GM19438 (cell line): Measurements from ENCODE around the gene GSDME.

Experiments
- ATAC-seq: cut with Tn5 transposase; IDR thresholded peaks from one replicate; pipeline ENCODE4 v1.9.1; 2021; ENCODE audit warnings: low read depth; ENCODE audit not compliant: unreplicated experiment

Gene GSDME

DNA sequence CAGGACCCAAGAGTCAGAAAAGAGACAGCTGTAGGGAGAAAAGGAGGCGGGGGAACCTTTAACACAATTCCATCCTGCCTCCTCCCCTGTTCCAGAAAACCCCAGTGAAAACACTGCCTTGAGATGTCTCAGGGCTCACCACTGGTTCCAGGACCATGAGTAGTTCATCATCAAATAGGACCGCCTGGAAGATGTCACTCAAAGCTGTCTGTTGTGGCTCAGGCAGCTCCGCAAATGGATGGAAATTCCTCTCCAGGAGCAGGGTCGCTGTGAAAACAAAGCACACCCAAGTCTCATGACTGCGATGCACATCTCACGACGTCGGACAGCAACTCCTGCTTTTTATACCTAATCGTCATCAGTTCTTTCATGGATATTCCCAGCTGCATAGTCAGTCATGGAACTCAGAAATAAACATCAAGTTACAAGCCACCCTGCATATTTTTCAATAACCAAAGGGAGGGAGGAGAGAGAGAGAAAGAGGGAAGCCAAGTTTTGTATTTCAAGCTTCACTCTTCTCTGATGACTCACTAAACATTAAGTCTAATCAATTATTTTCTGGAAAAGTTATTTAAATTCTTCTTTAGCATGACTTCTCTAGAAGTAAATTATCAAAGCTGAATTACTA, 49.2 kb downstream of the GSDME start:
- ATAC-seq = no peak

DNA sequence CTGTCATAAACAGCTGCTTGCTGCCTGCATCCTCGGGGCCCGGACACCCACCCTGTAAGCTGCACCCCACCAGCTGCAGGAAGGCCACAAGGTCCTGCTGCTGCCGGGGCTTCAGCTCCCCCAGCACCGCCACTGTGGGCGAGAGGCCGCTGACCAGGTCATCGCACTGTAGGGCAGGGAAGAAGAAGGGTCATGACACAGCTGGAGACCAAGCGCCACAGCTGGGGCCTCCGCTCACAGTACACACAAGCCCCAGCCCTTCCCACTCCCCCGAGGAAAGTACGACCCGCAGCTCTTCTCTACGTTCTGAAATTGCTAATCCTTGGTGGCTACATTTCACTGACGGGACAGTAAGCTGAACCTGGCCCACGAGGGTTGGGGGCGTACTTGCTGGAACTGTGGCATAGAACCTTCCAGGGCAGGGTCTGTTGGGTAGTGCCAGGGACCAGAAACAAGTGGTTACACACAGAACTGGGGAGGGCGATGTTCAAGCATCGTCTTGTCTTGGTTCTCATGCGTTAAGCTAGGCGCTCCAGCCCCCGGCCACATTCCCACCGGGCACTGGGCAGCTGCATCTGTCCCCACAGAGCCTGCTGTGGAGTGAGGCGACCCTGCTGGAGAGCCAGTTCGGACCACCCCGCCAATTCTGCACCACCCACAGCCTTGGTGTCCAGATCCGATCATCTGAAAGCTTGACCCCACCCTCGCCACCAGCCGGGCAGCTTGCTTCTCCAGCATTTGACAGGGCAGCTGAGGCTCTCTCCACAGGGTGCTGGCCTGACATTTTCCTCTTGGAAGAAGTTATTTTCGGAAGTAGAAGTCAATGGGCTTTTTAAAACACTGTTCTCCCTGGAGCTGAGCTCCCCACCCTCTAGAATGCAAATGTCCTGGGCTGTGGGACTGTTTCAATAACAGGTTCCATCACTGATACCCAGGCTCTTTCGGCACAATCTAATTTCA, 50.8 kb downstream of the GSDME start:
- no peak for ATAC-seq

DNA sequence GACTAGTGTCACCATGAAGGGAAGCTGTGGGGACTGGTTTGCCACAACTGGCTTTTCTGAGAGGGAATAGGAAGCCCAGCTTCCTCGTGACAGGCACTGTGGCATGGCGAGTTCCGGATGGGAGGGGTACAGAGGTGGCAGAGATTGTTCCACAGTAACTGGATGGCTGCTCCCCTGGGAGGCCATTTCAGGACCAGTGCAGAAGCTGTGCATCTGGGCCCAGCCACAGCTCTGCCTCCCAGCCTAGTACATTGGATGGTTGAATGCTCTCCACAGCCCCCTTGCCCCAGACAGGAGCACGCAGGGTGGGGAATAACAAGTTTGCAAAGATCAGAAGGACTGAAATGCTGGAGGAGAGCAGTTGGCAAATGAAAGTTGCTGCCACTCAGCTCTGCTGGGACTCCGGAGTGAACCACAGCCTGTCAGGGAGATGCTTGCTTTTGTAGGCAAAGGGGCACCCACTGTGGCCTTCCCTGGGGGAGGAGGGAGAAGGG, 51.8 kb downstream of the GSDME start:
- no peak for ATAC-seq

DNA sequence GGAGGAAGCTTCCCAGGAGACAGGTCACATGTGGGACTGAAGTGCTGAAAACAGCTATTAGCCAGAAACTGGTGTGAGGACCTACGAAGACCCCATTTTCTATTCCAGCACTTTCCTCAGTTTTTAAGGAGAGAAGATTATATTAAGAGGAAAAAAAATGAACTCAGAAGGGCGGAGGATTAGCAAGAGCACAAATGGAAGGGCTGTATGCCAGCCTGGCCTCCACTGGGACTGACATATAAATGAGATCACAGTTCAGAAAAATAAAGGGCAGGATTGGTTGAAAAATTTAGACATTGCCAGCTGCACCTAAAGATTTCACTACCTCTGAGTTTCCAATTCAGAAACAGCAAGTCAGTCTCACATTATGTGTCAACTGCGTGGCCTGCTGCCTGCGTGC, 53.0 kb downstream of the GSDME start:
- ATAC-seq = no peak

DNA sequence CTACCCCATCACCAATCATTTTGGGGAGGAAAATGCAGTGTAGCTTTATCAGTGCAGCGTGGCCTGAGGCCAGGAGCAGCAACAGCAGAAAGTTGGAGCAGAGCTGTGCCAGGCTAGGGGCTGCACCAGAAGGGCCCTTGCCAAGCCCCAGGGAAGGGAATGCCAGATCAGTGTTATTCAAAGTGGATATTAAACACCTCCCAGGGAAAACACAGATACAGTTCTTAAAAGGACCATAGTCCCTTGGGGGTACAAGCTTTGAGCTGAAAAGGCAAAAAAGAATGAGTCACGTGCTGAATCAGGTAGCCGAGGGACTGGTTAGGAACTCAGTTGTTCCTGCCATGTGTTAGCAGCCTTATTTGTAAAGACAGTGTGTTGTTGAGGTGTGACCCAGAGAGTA, 54.0 kb downstream of the GSDME start:
- no peak for ATAC-seq

DNA sequence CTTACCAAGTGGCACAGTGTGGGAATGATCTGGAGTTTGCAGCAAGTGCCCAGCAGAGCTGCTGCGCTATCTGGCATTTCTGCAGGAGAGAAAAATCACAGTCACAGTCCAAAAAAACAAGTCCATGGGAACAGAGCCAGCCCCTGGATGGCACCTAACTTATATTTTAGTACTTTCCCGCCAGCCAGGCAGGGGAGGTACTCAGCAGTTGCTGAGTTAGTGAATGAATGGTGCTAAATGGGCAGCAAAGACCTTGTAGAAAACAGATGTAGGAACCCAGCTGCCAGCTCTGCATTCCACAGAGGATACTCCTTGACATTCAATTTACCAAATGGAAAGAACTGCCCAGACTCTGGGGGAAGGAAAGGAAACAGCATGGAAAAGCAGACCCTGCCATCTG, 54.5 kb downstream of the GSDME start:
- ATAC-seq = no peak

DNA sequence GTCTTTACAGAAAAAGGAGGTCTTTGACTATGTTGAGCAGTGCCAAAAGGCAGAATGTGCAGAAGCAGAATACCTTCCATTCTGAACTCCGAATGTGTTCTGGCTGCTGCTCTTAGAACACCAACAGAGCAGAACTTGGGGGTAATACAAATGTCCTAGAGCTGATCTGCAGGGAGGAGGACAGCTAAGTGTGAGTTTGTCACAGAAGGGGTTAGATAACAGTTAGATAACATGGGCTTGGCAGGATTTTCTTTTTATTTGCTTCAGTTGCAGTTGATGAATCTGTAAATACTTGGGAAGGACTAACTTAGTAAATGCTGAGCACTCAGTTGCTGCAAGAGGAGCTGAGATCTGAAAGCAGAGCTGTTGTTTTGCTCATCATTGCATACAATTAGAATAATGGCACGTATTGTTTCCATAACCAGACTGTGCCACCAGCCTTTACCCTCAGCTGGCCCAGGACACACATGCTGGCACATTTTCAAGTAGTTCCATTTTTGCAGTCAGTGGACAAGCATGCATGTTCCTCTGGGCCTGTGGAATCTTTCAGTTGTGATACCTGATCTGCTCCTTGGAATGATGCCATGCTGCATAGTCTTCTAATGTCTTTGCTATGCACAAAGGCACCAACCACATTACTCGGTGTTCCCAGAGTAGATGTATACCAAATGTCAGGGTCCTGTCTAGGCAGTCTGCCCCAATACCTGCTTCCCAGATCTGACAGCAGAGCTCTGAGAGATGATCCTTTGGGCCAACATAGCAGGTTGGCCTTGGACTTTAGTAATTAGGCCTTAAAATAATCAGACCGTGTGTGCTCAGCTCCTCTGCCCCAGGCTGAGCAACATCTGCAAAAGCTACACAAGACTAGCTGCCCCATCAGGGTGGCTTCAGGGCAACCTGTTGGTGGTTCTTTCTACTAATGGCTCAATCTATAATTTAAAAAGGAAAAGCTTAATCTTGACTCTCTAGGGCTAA, 55.7 kb downstream of the GSDME start:
- no peak for ATAC-seq

DNA sequence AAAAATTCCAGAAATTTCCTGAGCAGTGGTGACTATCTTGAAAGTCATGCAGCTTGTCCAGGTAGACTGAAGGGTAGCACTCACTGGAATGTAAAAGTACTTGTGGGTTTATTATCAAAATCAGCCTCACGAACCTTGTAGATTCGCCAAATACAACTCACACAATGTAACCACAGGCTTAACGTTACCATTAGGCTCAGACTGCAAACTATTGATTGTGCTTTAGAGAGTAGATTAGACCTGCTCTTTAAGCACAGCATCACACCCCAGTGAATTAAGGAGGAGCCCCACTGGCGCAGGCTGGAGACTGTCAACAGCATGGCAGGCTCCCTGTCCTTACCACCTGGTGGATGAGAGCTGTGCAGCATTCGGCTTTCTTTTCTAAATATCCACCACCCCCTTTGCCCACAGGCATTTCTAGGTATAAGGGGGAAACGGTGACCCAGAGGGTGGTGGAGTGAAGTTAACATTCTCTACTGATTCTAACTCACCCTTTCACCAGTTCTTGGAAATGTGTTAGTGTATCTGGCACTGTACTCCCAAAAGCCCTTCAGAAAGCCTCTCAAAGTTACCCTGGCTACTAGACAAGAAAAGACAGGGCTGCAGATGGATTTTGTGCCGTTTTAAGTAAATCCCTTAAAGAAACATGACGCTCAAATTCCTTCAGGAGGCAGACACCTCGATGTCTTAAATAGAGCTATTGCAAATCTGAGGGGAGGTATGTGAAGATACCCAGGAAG, 56.6 kb downstream of the GSDME start:
- ATAC-seq = no peak

DNA sequence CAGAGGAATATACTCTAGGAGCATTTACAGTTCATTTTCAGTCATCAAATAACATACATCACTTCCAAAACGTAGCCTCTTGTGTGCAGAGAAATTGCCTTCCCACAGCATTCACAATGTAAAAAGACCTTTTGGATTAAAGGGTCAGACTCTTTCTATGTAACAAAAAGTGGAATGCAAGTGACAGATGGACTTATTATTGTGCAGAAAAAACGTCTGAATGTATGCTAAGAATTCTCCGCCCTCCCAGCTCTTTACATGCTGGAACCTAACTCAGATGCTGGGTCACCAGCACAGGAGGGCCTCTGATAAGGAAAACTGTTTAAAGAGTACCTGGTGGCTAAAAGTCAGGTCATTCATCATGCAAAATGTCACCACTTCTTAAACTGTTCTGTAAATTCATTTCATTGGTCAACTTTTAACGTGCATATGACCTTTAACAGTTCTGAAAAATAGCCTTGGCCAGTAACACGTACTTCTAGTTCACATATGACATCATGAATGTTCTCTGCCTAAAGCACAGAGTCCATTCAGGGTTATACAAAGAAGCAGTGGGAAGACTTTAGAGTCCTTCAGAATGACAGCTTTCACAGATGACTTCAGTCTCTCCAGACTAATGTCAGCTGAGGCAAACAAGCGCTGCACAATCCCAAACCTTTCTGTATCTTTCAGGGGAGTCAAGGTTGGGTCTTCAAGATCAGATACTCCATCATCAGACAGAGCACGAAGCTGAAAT, 58.6 kb downstream of the GSDME start:
- no peak for ATAC-seq

DNA sequence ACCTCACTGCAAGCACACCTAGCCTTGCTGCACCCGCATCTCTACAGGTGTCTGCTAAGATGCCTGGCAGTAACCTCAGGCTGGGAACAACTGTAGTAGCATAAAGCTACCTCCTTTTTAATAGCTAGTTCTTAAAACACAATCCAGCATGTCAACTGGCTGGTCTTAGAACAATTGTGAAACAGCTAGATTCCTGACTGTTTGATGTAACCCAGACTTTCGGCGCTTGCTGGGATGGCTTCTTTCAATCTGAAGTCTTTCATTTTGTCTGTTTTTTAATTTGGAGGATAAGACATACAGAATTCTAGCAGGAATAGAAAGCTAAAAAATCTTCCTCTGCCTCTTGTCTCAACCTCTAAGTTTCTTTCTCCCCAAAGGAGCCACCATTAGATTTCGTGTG, 59.8 kb downstream of the GSDME start:
- no peak for ATAC-seq

DNA sequence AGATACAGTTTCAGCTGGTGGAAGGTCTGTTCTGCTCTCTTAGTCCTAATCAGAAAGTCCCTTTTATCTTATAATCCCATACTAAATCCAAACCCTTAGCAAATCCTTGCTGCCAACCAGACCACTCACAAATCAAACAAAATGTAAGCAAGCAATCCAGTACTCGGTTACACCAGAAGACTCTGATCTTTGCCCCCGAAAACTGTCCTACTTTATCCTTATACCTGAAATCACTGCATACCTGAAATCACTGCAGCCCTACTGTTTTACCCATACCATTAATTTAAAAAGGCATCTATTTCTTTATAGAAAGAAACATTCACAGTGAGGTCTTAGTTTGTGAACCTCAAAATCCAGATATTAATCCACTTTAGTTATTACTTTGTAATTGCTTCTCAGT, 64.7 kb downstream of the GSDME start:
- no peak for ATAC-seq

DNA sequence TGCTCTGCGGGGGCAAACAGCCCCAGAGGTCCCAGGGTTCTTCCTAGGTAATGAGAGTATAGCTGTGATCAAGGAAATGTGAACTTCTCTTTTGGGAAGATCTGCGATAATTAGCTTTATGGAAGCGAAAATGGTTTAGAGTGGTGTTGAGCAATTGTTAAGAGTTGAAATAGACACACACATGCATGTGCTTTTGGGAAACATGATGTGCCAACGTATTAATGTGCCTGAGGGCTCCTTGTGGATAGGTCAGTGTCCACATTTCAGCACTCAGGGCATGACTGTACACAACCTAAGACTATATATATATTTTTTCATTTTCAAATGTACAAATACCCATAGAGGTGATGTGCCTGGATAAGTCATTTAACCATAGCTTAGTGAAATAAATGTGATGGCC, 67.0 kb downstream of the GSDME start:
- no peak for ATAC-seq

DNA sequence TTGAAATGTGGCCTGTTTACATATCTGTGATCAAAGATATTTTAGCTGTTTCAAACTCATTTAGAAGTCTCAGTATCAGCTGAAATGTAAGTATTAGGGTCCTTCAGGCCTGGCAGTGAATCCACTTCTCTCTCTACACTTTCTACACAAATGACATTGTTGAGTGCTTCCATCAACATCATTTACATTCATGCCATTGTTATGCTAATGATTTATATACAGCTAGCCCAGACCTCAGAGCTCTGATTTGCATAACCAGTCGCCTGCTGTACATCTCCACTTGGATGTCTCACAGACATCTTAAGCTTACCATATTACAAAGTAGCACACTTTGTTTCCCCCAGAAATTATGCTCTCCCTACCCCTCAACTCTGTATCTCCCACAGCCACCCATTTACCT, 71.6 kb downstream of the GSDME start:
- ATAC-seq = no peak

DNA sequence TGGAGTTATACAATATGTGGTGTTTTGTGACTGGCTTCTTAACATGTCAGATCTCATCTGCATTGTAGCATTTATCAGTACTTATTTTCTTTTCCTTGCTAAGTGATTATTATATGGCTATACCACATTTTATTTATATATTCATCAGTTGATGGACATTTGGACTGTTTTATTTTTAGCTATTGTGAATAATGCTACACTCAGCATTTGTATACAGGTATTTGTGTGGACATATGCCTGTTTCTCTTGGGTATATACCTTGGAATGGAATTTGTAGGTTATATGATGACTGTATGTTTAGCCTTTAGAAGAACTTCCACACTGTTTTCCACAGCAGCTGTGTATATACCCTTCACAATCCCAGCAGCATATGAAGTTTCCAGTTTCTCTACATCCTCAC, 86.5 kb downstream of the GSDME start:
- ATAC-seq = no peak

DNA sequence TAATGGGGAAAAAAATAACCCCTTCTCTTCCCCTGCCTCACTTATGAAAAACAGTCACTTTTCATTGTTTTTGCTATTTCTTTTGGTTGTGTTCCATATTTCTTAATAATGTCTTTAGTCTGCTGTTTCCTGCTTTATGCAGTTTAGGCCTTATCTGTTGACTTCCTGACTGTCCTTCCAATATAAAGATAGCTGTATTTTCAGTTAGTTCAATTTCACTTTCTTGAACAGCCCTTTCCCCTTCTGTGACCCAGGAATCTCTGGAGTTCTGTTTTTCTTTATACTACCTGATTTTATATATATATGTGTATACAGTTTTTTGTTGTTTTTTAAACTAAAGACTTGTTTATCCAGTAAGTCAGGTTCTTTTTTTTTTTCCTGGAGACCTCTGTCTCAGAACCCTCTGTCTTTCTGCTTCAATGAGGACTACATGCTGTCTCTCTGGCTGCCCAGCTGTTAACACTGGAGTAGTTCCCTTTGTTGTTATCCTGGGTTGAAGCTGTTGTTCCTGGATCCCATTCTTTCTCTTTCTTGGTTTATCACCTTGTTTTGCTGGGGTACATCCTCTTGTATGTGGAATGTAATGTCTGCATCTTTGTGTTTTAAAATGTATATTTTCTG, 87.2 kb downstream of the GSDME start:
- no peak for ATAC-seq

DNA sequence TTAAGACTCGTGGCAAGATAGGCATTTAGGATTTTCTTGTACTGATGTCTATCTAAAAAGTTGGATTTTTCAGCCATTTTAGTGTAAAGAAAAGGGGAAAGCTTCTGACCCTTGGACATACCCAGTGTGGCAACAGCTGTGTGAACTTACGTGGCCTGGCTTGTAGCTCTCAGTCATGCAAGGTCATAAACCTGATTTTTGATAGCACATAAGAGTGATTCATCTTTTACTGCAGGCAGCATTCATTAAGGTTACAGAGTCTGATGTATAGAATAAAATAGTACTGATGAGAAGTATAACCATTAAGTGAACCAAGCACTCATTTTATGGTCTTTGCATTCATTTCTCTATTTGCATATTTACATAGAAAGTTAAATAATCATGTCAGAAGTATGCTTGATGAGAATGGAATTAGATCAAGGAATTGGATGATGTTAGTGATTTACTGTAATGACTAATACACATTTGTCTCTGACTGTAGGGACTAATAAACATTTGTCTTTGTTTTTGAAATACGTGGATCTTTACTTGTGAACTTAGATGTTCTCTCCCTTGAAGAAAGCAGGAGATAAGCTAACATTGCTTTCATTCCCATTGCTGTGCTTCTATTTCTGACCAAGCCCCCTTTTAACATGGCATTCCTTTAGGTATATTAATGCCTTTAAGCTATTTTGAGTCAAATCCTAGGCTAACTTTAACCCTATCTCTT, 88.2 kb downstream of the GSDME start:
- no peak for ATAC-seq

DNA sequence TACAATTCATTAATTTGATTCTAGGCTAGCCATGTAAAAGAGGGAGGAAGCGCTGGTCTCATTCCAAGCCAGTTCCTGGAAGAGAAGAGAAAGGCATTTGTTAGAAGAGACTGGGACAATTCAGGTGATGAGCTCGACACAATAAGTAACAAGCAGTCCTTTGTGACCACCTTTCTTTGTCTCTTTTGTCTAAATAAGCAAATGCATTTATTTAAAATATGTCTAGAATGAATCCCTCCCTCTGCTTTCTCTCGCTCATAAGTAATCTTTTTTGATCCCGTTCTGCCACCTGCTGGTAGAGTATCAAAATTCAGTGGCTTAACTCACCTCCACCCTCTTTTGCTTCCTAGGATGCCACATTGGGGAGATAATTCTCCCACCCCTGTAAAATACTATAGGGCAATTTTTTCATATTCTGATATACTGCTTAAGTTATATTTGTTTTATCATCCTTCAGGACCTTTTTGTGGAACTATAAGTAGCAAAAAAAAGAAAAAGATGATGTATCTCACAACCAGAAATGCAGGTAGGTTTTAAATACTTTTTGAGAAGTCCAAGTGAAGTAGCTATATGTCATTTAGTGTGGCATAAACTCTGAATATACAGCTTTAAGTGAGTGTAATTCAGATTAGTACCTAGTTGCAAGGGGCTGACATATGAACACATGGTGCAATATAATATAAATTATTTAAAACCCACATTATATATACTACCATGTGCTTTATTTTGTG, 91.5 kb downstream of the GSDME start:
- peak; percentile 66 for ATAC-seq

DNA sequence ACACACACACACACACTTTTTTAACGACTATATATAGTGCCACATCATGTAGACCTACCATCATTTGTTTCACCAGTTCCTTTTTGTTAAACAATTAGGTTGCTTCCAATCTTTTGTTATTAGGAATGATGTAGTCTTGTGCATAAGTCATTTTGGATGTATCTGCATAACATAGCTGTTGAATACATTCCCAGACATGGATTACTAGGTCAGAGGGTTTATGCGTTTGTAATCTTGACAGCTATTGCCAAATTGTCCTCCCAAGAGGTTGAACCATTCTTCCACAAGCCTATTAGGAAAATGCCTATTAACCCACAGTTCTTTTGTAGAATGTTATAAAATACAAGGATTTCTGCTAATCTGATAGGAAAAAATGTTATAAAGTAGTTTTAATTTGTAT, 96.7 kb downstream of the GSDME start:
- no peak for ATAC-seq
